GM23338 (cell line): ENCODE measurements around the gene TOPAZ1.

Experiments
- CREB1 ChIP-seq: fragments of 250-450 bp; sonication (Bioruptor Pico); IDR thresholded peaks from 2 replicates; pipeline ENCODE4 v1.5.0; 2020; ENCODE audit warnings: low read depth, mild to moderate bottlenecking, moderate library complexity
- EZH2 ChIP-seq: fragments of 200-600 bp; sonication (generic); IDR thresholded peaks from one replicate; pipeline ENCODE4 v1.8.0; 2017; ENCODE audit warnings: antibody characterized with exemption, mild to moderate bottlenecking, low read depth; ENCODE audit not compliant: unreplicated experiment
- EZH2phosphoT487 ChIP-seq: fragments of 200-600 bp; sonication (generic); IDR thresholded peaks from one replicate; pipeline ENCODE4 v1.8.1; 2018; ENCODE audit warnings: antibody characterized with exemption; ENCODE audit not compliant: unreplicated experiment
- JUNB ChIP-seq: IDR thresholded peaks from one replicate; pipeline ENCODE4 v1.6.1; 2016; ENCODE audit warnings: antibody characterized with exemption; ENCODE audit not compliant: unreplicated experiment
- POLR2AphosphoS5 ChIP-seq: IDR thresholded peaks from 2 replicates; pipeline ENCODE4 v1.6.1; 2016; ENCODE audit warnings: antibody characterized with exemption, low read depth
- TF ChIP-seq, protein P1 (sequence below), 2 experiments: fragments of 200-600 bp in 1 of 2; sonication (generic) in 1 of 2; conservative IDR thresholded peaks; 2 replicates each; pipeline versions ENCODE4 v1.5.1 to v1.6.1; 2016 to 2017; ENCODE audit warnings: antibody characterized with exemption in 2 of 2, low read depth in 2 of 2, mild to moderate bottlenecking in 2 of 2, moderate library complexity in 1 of 2
- TF ChIP-seq, protein P2 (sequence below): fragments of 250-450 bp; sonication (Bioruptor Pico); IDR thresholded peaks from 2 replicates; pipeline ENCODE4 v1.5.0; 2020; ENCODE audit warnings: mild to moderate bottlenecking, moderate library complexity
- TF ChIP-seq, protein P3 (sequence below): IDR thresholded peaks from one replicate; pipeline ENCODE4 v1.6.1; 2018; ENCODE audit warnings: antibody characterized with exemption; ENCODE audit not compliant: unreplicated experiment
- TF ChIP-seq, protein P4 (sequence below): IDR thresholded peaks from 2 replicates; pipeline ENCODE4 v1.6.1; 2016; ENCODE audit warnings: antibody characterized with exemption

DNA sequence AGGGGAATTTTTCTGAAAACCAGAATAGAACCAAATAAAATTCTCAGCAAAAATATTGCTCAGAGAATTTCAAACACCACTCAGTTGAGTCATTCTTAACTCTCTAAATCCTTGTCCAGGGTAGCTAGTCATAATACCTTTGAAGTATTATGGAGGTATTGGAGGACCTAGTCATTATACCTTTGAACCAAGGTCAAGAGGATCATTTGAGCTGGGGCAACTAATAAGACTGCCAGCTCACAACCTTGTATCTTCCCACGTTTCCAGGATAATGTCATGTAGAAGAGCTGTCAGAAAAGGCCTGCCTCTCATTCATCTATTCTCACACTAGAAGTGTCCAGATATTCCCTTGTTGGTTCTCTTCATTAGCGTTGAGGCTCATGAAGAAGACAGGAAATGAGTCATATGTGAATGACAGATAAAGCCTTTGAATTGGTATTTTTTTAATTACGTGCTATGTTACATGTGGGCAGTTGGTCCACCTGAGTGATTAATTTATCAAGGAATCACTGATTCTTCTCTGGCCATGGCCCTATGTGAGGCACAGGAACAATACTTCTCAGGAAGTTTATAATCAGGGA is 48.3 kb downstream of the TOPAZ1 start:
- TF ChIP-seq, protein P1, sequence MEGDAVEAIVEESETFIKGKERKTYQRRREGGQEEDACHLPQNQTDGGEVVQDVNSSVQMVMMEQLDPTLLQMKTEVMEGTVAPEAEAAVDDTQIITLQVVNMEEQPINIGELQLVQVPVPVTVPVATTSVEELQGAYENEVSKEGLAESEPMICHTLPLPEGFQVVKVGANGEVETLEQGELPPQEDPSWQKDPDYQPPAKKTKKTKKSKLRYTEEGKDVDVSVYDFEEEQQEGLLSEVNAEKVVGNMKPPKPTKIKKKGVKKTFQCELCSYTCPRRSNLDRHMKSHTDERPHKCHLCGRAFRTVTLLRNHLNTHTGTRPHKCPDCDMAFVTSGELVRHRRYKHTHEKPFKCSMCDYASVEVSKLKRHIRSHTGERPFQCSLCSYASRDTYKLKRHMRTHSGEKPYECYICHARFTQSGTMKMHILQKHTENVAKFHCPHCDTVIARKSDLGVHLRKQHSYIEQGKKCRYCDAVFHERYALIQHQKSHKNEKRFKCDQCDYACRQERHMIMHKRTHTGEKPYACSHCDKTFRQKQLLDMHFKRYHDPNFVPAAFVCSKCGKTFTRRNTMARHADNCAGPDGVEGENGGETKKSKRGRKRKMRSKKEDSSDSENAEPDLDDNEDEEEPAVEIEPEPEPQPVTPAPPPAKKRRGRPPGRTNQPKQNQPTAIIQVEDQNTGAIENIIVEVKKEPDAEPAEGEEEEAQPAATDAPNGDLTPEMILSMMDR (conservative IDR thresholded peaks at IDR 0.05; ENCODE audit: low read depth in 2 of 2): no peak
- TF ChIP-seq EZH2: no peak
- TF ChIP-seq POLR2AphosphoS5: no peak
- TF ChIP-seq, protein P2, sequence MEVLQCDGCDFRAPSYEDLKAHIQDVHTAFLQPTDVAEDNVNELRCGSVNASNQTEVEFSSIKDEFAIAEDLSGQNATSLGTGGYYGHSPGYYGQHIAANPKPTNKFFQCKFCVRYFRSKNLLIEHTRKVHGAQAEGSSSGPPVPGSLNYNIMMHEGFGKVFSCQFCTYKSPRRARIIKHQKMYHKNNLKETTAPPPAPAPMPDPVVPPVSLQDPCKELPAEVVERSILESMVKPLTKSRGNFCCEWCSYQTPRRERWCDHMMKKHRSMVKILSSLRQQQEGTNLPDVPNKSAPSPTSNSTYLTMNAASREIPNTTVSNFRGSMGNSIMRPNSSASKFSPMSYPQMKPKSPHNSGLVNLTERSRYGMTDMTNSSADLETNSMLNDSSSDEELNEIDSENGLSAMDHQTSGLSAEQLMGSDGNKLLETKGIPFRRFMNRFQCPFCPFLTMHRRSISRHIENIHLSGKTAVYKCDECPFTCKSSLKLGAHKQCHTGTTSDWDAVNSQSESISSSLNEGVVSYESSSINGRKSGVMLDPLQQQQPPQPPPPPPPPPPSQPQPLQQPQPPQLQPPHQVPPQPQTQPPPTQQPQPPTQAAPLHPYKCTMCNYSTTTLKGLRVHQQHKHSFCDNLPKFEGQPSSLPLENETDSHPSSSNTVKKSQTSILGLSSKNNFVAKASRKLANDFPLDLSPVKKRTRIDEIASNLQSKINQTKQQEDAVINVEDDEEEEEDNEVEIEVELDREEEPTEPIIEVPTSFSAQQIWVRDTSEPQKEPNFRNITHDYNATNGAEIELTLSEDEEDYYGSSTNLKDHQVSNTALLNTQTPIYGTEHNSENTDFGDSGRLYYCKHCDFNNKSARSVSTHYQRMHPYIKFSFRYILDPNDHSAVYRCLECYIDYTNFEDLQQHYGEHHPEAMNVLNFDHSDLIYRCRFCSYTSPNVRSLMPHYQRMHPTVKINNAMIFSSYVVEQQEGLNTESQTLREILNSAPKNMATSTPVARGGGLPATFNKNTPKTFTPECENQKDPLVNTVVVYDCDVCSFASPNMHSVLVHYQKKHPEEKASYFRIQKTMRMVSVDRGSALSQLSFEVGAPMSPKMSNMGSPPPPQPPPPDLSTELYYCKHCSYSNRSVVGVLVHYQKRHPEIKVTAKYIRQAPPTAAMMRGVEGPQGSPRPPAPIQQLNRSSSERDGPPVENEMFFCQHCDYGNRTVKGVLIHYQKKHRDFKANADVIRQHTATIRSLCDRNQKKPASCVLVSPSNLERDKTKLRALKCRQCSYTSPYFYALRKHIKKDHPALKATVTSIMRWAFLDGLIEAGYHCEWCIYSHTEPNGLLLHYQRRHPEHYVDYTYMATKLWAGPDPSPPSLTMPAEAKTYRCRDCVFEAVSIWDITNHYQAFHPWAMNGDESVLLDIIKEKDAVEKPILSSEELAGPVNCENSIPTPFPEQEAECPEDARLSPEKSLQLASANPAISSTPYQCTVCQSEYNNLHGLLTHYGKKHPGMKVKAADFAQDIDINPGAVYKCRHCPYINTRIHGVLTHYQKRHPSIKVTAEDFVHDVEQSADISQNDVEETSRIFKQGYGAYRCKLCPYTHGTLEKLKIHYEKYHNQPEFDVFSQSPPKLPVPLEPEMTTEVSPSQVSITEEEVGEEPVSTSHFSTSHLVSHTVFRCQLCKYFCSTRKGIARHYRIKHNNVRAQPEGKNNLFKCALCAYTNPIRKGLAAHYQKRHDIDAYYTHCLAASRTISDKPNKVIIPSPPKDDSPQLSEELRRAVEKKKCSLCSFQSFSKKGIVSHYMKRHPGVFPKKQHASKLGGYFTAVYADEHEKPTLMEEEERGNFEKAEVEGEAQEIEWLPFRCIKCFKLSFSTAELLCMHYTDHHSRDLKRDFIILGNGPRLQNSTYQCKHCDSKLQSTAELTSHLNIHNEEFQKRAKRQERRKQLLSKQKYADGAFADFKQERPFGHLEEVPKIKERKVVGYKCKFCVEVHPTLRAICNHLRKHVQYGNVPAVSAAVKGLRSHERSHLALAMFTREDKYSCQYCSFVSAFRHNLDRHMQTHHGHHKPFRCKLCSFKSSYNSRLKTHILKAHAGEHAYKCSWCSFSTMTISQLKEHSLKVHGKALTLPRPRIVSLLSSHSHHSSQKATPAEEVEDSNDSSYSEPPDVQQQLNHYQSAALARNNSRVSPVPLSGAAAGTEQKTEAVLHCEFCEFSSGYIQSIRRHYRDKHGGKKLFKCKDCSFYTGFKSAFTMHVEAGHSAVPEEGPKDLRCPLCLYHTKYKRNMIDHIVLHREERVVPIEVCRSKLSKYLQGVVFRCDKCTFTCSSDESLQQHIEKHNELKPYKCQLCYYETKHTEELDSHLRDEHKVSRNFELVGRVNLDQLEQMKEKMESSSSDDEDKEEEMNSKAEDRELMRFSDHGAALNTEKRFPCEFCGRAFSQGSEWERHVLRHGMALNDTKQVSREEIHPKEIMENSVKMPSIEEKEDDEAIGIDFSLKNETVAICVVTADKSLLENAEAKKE (CRISPR knock-in tag): no peak
- TF ChIP-seq EZH2phosphoT487: no peak
- no peak for TF ChIP-seq CREB1 (CRISPR knock-in tag)
- TF ChIP-seq, protein P3, sequence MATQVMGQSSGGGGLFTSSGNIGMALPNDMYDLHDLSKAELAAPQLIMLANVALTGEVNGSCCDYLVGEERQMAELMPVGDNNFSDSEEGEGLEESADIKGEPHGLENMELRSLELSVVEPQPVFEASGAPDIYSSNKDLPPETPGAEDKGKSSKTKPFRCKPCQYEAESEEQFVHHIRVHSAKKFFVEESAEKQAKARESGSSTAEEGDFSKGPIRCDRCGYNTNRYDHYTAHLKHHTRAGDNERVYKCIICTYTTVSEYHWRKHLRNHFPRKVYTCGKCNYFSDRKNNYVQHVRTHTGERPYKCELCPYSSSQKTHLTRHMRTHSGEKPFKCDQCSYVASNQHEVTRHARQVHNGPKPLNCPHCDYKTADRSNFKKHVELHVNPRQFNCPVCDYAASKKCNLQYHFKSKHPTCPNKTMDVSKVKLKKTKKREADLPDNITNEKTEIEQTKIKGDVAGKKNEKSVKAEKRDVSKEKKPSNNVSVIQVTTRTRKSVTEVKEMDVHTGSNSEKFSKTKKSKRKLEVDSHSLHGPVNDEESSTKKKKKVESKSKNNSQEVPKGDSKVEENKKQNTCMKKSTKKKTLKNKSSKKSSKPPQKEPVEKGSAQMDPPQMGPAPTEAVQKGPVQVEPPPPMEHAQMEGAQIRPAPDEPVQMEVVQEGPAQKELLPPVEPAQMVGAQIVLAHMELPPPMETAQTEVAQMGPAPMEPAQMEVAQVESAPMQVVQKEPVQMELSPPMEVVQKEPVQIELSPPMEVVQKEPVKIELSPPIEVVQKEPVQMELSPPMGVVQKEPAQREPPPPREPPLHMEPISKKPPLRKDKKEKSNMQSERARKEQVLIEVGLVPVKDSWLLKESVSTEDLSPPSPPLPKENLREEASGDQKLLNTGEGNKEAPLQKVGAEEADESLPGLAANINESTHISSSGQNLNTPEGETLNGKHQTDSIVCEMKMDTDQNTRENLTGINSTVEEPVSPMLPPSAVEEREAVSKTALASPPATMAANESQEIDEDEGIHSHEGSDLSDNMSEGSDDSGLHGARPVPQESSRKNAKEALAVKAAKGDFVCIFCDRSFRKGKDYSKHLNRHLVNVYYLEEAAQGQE: no peak
- TF ChIP-seq, protein P4, sequence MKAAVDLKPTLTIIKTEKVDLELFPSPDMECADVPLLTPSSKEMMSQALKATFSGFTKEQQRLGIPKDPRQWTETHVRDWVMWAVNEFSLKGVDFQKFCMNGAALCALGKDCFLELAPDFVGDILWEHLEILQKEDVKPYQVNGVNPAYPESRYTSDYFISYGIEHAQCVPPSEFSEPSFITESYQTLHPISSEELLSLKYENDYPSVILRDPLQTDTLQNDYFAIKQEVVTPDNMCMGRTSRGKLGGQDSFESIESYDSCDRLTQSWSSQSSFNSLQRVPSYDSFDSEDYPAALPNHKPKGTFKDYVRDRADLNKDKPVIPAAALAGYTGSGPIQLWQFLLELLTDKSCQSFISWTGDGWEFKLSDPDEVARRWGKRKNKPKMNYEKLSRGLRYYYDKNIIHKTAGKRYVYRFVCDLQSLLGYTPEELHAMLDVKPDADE: no peak
- TF ChIP-seq JUNB: no peak
